OCI-M2 (cell line): Measurements from ENCODE around the gene PSG11.
"Not testable (repeated sequence)": the region's sequence is repeated elsewhere in the genome, so short reads cannot be mapped to it uniquely, and the experiment has no call there.

Experiments
- DNase-seq: peaks from one replicate; lab custom pipeline; 2025; ENCODE audit not compliant: unreplicated experiment; lab: John Stamatoyannopoulos, UW

The PSG11 gene

GRCh38 chr19:43026369-43026768 lies at the start of gene PSG11:
PSG11 (minus strand) TSS chr19:43026469; CDS start chr19:43026372, 97 bp downstream.
- DNase-seq, result not testable (repeated sequence)

- not testable (repeated sequence) for DNase-seq
Measured at GRCh38 chr19:43062418-43062817, 36.1 kb upstream of the PSG11 start.

GRCh38 chr19:43061326-43061725 lies 35.1 kb upstream of the PSG11 start:
- not testable (repeated sequence) for DNase-seq

GRCh38 chr19:43060254-43060653 lies 34.0 kb upstream of the PSG11 start:
- not testable (repeated sequence) for DNase-seq

GRCh38 chr19:43059482-43059881 lies 33.2 kb upstream of the PSG11 start:
- not testable (repeated sequence) for DNase-seq

- DNase-seq, result not testable (repeated sequence)
Measured at GRCh38 chr19:43058440-43058839, 32.2 kb upstream of the PSG11 start.

- not testable (repeated sequence) for DNase-seq
Measured at GRCh38 chr19:43047966-43048365, 21.7 kb upstream of the PSG11 start.

GRCh38 chr19:43046578-43046977 lies 20.3 kb upstream of the PSG11 start:
- not testable (repeated sequence) for DNase-seq

GRCh38 chr19:43043492-43044180 lies 17.4 kb upstream of the PSG11 start:
- DNase-seq, result not testable (repeated sequence)

GRCh38 chr19:43031645-43032044 lies 5.4 kb upstream of the PSG11 start:
- DNase-seq, result not testable (repeated sequence)

GRCh38 chr19:43028866-43029265 lies 2.6 kb upstream of the PSG11 start:
- no peak for DNase-seq

GRCh38 chr19:43027985-43028384 lies 1.7 kb upstream of the PSG11 start:
- not testable (repeated sequence) for DNase-seq

GRCh38 chr19:43027061-43027460 lies 792 bp upstream of the PSG11 start:
- not testable (repeated sequence) for DNase-seq

GRCh38 chr19:43022098-43022497 lies 4.2 kb downstream of the PSG11 start:
- not testable (repeated sequence) for DNase-seq

- not testable (repeated sequence) for DNase-seq
Measured at GRCh38 chr19:43021629-43022028, 4.6 kb downstream of the PSG11 start.

- not testable (repeated sequence) for DNase-seq
Measured at GRCh38 chr19:43019588-43019987, 6.7 kb downstream of the PSG11 start.

GRCh38 chr19:43005841-43006240 lies 20.4 kb downstream of the PSG11 start:
- not testable (repeated sequence) for DNase-seq

GRCh38 chr19:43004846-43005245 lies 21.4 kb downstream of the PSG11 start:
- DNase-seq, result not testable (repeated sequence)

GRCh38 chr19:43003634-43004033 lies 22.6 kb downstream of the PSG11 start:
- DNase-seq, result not testable (repeated sequence)

GRCh38 chr19:43002948-43003347 lies 23.3 kb downstream of the PSG11 start:
- DNase-seq, result not testable (repeated sequence)

- DNase-seq, result not testable (repeated sequence)
Measured at GRCh38 chr19:42996161-42996560, 30.1 kb downstream of the PSG11 start.

- not testable (repeated sequence) for DNase-seq
Measured at GRCh38 chr19:42992029-42992604, 34.2 kb downstream of the PSG11 start.
